Activated CD4-positive, alpha-beta T cell treated with anti-CD3 and anti-CD28 coated beads for 4 hours (primary cell): ENCODE data around the gene CCL1.
A peak's percentile ranks its signal among the peaks of the same experiment; 100 is the strongest.

Experiments
- DNase-seq, 2 donors: peaks; one replicate each; pipeline ENCODE4 v3.0.0-alpha.2; 2020

The CCL1 gene

DNA sequence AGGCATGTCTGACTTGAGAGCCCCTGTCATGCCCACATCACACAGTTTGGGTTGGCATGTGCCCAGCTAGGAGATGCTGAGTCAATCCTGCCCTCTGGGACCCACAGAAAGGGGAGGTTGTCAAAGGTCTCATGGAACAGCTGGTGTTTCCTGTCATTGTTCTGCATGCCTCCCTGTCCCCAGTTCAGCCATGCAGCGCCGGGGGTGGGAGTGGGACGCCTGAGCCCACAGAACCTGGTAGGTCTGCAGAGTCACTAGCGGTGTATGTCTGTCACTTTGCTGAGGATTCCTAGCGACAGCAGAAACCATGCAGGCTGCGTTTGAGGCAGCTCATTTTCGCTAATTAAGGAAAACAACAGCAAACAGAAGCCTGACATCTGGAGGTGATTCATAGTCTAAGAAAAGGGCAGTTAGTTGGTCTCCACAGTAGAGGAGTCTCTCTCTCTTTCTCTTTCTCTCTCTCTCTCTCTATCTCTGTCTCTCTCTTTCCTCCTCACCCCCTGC lies 19.6 kb upstream of the CCL1 start:
- DNase-seq: peak in 1 of 2 donors; percentile 3

DNA sequence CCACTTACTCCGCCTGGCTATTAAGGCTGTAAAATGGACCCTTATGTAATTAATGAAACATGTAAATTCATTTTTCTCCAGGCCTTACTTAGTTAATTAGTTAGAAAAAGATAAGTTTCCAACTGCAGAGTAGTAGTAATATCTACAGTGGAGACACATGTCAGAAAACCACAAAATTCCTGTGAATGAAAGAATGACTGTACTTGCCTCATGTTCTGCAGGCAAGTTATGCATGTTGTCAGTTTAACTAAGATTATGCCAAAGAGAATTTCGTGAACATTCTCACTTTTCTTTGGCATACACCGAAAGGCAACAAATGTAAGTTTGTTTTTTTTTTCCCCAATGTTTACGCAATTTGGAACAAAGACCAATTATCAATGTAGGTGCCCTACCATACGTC lies 16.8 kb upstream of the CCL1 start:
- DNase-seq: no peak

DNA sequence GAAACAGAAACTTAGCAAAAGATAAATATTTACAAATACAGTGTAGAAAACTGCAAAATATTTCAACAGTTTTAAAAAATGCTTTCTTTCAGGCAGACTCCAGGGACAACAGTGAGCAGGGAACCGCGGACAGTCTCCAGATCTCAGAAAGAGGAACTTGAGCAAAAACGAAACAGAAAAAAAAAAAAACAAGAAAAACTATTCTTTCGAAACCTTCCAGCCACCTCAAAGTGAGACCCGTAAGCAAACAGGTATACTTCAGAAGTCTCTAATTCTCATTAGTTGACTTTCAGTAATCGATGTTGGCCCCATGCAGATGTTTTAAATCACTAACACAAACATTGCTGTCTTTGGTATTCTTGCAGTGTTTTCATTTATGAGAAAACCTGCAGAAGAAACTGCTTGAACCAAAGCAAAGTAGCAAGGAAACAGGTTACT lies 15.7 kb upstream of the CCL1 start:
- no peak for DNase-seq

DNA sequence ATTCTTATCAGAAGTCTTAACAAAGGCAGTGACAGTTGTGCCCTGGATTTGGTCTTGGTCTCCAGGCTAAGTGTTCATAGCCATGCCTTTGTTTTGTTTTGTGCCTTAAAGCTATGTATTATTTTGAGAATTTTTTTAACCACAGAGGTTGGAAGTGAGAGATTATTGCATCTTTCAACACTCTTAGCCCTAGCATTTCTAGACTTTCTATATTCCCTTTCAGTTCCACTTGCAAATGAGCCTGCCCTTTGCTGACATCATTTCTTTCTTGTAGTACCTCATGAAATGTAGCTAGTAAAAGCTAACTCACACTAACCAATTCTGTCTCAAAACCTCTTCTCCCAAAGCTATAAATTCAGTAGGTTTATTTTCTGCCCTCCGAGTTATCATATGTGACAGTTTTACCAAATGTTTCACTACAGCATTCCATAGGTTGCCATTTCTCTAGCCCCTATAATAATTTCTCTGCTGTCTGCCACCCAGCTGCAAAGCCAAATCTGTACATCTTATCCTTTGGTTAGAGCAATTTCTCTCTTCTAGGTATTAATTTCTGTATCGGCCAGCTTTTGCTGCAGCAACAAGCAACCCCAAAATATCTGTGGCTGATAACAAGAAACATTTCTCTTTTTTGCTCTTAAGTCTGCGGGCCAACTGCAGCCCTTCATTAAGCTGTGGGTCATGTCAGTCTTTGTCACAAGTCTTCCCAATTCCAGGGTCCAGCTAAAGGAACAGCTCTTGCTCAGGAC lies 14.2 kb upstream of the CCL1 start:
- no peak for DNase-seq

DNA sequence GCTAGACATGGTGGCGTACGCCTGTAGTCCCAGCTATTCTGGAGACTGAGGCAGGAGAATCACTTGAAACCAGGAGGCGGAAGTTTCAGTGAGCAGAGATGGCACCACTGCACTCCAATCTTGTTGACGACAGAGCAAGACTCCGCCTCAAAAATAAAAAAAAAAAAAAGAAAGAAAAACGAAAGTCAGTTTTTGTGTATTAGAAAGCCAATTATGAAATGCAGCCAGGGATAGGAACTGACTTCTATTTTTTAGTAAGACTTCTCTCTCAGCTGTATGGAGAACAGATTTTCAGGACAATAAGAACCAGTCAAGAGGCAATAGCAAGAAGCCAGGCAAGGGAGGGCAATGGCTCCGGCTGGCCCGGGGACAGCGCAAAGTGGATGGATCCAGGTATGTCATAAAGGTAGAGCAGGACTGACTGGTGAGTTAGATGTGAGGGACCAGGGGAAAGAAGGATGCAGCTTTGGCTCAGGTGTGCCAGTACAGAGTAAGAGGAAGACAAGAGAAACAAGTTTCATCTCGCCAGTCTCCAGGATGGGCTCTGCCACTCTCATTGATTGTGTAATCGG lies 12.5 kb upstream of the CCL1 start:
- DNase-seq: no peak

DNA sequence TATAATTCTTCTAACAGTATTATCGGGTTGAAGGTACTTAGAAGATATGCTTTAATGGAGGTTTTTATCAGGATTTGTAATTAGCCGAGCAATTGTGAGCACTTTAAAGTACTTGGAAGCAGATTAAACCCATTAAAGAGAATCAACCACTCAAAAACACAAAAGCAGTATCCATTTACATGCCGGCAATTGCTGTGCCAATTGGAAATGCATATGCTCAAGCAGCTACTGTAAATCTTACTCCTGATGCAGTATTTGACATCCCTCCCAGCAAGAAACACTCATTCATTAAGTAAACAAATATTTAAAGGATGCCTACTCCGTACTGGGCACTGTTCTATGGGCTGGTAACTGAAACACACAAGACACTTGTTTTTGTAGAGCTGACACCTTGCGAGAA lies 11.4 kb upstream of the CCL1 start:
- no peak for DNase-seq

DNA sequence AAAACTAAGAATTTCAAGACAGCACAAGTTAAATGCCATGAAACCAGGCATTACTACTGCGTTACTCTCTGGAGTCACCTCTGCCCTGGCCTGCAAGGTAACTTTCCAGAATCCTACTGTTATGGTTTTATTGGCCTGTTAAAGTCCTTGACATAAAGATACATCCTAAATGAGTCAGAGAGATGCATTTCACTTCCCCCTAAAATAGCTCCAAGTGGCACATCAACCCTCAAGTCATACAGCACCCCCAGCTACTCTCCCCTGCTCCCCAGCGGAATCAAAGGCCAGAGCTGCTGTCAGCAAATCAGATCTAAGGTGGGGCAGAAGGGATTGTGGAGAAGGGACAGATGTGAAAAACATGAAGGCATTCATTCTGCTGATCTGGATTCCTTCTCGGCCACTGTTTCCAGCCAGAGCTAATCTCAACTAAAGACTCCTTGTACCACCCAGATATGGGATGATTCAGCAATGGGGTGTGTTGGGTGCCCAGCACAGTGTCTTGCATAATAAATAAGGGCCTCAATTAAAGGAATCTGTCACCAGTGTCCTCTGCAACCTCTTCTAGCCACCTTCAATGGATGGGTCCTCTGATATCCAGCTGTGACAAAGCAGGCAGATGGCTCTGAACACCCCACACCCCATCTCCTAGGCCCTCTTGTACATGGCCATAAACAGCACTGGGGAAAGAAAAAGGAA lies 8.5 kb upstream of the CCL1 start:
- no peak for DNase-seq

DNA sequence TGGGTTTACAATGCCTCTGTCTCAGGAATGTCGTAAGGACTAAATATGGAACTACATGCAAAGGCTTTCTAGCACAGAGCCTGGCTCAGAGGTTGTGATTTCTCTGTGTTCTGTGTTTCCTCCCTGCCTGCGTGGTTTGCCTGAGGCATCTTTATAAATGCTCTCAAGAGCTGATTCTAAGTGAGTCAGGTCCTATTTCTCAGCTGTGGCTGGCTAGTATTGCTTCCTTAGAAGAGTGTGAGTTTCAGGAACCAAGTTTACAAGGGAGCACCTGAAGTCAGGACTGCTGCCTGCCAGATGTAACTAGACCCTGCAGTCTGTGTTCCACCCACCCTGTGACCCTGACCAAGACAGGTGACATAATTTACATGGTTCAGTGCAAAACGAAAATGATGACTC lies 8.0 kb upstream of the CCL1 start:
- no peak for DNase-seq

DNA sequence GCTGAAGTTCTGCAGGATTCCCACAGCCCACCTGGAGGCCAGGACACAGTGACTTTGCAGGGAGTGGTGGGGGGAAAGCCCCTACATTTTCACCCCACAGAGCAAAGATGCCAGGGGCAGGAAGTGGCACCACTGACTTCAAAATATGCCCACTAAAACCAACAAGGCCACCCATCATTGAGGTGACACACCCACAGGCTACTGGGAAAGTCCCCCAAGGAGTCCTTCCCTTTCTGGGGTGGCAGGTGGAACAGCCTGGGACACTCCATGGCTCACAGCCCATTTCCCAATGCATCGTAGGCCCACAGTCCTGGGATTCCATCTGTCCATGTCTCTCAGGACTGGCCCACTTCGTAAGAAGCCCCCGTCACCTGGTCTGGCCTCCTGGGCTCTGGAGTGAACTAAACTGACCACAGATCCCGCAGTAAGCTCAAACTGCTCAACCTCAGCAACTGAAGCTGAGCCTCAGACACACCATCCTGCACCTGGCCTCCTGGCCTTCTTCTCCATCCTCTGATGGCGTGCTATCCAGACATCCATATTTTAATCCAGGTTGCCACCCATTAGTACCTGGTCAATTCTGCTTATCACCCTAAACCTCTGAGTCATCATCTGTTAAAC lies 7.5 kb upstream of the CCL1 start:
- DNase-seq: no peak

DNA sequence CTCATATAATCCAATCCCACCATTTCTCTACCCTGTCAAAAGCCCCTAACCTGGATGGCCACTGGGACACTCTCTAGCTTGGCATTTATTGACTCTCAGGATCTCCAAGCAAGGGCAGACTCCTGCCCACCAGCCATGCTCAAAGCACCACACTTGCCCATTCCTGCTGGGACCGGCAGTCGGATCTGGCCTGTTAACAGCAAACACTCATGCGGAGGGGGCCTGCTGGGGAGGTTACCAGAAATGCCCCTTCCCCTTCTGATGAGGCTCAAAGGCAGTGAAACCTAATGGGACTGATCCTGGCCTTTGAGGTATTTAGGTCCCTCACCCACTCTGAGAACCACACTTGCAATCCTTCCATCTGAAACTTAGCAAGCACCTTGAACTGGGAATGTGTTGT lies 6.5 kb upstream of the CCL1 start:
- DNase-seq: no peak

DNA sequence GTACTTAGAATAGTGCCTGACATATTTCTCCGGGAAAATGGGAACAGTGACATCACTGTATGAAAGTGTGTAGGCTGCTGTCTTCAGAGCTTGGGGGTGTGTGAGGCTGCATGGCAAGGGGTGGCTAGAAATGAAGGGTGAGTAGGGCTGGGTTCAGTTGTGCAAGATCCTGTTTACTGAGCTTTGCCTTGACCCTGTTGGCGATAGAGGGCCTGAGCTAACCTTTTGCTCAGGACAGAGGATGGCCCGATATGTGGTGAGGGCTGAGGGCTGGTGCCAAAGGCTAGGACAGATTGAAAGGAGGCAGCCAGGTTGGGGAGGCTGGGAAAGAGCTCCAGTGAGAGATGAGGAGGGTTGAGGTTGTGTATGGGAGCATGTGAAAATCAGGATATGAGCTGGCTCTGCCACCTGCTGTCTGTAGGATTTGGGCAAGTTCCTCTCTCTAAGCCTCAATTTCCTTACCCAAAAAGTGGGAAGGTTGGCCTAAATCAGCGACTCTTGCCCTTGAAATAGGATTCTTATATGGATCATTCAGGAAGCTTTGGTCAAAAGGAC lies 6.0 kb upstream of the CCL1 start:
- DNase-seq: no peak

DNA sequence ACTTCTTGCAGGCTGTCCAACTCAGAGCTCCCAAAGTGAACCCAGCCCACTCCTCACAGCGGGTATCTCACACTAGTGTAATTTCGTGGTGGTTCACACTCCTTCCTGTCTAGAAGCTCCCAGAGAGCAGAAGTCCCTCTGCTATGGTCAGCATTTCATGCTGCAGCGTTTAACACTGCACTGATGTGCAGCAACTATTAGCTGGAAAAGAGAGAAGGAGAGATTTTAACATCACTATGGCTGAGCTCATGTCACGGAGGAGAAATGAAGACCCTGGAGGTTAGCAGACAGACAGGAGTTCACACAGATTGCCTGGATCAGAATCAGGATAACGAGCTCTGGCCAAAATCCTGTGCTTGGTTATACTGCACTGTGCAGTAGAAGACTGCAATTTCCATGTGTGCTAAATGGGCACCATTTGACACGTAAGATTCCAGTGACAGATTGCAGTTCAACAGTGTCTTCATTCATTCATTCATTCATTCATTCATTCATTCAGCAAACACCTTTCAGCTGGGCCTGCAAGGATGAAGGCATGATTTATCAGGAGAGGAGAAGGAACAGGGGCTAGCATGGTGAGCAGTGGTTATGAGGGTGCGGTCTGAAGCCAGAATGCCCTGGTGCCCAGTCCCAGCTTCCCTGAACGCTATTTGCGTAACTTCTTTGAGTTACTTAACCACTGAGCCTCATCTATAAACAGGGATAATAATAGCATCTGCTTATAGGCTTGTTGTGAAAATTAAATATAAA lies 5.3 kb upstream of the CCL1 start:
- no peak for DNase-seq

DNA sequence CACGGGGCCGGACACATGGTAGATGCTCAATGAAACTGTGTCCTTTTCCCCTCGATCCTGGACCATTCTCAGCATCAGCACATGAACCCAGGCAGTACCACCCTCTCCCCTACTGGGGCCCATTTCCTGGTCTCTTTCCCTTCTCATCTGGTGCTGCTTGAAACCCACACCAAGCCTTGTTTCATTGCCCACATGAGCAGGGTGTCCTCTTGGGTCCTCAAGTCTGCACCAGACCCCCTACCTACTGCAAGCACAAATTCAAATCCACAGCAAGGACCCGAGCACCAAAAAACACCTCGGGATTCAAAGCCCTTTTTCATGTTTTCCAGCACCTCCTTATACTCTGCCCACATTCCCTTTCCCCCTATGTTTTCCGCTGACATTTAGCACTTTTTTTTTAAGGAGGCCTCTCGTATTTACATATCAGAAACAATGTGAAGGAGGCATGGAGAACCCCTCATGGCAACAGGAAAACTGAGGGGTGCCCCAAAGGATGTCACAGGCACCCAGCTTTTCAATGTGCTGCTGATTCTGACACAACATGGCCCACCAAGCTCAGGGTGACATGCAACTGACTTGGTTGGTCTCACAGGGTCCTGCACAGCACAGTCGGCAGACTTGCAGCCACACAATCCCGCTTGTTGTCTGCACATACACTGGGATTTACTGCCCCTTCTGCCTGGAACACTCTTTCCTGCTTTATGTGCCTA lies 4.6 kb upstream of the CCL1 start:
- DNase-seq: no peak

DNA sequence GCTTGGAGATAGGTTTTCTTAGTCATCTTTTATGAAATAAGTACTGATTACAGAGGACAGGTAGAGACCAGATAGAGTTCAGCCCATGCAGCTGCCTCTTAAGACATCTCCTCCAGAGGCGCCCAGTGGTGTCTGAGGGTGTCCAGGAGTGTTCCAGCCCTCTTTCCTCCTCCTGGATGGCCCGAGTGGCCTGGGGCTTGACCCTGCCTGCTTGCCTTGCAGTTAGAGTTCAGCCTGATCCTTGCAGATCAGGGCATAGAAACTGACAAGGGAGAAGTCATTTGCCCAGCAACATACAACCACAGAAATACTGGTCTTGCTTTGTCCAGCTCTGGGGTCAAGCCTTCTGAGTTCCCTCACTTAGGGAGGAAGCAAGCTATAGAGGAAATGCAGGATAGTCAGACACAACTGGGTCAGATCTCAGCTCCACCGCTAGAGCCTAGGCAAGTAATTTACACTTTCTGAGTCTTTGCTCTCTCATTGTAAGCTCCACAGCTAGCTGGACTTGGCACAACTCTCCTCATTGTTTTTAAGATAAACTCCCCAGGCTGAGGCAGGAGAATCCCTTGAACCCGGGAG lies 3.6 kb upstream of the CCL1 start:
- no peak for DNase-seq

DNA sequence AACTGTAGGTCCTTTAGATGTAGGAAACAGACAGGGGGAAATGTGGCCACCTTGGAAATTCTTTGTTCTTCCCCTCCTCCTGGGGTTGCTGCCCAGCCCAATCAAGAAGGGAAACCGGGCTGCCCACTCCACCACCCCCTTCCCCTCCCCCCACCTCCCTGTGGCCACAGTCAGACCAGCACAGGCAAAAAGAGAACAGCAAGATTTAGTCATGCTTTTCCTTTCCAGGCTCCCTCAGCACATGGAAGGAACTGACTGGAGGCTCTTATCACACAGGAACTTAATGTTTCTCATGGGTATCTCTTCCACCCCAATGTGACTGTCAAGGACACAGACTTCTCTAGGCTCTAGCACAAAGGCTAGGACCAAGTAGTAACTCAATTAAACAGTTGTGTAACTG lies 3.0 kb upstream of the CCL1 start:
- DNase-seq: no peak

DNA sequence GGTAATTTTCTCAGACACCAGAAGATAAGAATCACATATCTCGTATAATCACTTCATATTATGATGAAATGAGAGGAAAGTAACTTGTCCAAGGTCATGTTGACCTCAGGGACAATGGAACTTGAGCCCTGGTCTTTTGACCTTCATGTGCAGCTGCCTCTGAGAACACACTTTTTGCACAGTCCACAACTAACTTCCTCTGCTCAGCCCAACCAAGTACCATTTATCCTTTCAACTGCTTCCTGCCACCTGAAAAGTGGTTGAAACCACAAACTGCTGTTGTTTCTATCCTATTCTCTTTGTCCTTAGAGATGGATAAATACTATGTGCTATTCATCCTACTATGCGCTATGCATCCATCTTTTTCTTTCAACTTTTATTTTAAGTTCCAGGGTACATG lies 2.3 kb upstream of the CCL1 start:
- DNase-seq: no peak

DNA sequence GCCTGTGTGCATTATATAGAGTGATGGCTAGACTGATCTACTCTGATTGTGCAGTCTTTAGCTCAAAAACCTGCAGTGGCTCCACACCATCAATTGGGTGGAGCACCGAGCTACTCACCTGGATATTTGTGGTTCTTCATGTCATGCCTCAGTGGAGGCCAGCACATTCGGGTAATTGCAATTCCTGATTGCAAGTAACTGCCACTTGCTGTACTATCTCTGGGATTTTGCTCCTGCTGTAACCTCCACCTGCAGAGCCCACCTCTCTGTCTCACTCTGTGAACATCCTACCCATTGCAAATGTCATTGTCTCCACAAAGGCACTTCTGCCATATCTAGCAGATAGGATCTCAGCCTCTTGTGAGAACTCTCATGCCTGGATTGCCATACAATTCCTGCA lies 1.7 kb upstream of the CCL1 start:
- no peak for DNase-seq

DNA sequence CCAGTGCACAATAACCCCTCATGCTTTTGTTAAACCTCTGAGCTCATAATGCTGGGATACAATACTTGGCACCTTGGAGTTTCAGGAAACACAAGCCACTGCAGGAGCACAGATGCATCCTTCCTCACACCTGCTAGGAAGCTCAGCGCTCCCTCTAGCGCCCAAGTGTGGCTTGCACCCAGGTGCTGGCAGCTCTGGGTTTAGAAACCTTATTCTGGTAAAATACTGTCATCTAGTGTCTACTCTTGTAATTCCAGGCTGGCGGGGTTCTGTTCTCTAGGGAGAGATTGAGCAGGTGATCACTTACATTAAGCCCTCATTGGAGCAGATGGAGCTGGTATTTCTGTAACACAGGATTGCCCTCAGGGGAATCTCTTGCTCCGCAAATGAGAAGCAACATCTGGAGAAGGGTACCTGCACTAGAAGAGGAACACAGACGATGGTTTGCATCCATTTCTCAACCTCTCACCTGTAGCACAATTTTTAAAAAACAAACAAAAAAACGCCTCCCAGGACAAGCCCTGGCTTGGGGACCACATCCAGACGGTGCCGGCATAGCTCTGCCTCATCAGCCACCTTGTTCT lies 1.5 kb downstream of the CCL1 start:
- DNase-seq: peak; percentile 19 to 42

DNA sequence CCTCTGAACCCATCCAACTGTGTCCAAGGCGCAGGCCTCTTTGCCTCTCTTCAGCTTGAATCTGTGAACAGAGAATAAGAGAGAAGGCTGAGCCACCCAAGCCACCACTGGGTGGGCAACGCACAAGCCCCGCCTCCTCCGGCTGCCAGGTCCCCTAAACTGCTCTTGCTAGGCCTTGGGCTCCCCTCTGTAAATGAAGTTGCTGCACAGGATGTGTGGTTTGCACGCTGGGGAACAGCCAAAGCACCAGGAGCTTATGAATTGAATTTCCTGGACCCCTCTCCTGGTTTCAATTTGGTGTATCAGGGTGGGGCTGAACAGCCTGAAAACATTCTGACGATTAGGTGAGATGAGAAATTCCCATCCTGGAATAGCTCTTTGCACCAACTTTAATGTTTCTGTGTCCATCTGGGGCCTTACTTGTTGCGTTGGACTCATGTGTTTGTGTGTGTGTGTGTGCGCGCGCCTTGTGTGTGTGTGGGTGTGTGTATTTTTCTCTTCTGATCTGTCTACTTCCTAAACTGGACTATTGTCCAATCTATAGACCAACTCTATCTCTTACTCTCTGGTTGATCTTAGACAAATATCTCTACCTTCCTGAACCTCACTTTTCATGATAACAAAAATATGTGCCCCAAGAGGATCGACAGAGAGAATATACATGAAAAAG lies 2.3 kb downstream of the CCL1 start:
- DNase-seq: no peak

DNA sequence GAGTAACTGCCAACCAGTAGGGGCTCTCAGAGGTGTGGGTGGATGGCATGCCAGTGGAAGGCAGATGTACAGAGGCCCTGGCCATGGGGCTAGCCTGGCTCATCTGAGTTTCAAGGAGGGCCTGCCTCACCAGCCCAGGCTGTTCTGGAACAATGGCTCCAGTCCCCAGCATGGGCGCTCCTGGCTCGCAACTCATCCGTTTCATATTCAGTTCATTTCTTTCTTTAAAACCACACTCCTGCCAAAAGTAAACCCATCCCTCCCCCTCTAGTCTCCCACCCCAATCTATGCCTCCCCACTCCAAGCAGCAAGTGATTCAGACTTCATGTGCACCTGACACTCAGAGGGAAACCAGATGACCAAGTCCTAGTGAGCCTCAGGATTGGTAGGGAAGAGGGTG lies 4.4 kb downstream of the CCL1 start:
- no peak for DNase-seq

DNA sequence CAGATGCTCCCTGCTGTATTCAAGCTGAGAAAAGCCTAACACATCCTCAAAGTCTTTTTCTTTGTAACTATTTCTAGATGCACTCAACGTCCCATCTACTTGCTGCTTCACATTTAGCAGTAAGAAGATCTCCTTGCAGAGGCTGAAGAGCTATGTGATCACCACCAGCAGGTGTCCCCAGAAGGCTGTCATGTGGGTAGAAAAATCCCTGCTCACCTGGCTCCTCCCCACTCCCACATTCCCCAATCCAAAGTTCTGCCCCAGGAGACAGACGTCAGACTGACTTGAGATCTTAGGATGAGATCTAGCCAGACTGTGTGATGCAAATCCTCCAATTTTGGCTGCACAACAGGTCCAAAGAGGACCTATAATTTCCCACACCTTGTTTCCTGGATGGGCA lies 5.6 kb downstream of the CCL1 start:
- DNase-seq: no peak
